ENCODE measurements around the gene OTOGL.

GRCh38 chr12:80353254-80353653 is 253.9 kb downstream of the OTOGL start:
- TF ChIP-seq POLR2A (IDR thresholded peaks at IDR 0.05) (no peak), CTCF (IDR thresholded peaks at IDR 0.05) (no peak)
